ENCODE measurements around the gene DNAJC1.

- no peak for TF ChIP-seq CTCF (IDR thresholded peaks at IDR 0.05)
- no peak for TF ChIP-seq POLR2AphosphoS5 (IDR thresholded peaks at IDR 0.05)
Measured at GRCh38 chr10:22010539-22010938, 7.0 kb upstream of the DNAJC1 start.
